Measurements from ENCODE around the gene PPIA.

The PPIA gene

GRCh38 chr7:44796504-44797328 lies at the start of gene PPIA:
Gene PPIA (plus strand): TSS chr7:44796681. CDS start chr7:44796725, 44 bp downstream.
- peak; percentile 97 for DNase-seq (ENCODE audit: low read depth in 2 of 2)

- DNase-seq (ENCODE audit: low read depth in 2 of 2): peak; percentile 90 to 91
Observed at GRCh38 chr7:44748045-44748947, 48.2 kb upstream of the PPIA start, which contains the start of gene ZMIZ2. Gene ZMIZ2 (plus strand): TSS chr7:44748847. CDS start chr7:44756250, 7,403 bp downstream.

GRCh38 chr7:44748948-44749731 lies 47.3 kb upstream of the PPIA start:
- DNase-seq (ENCODE audit: low read depth in 2 of 2): no peak

GRCh38 chr7:44749992-44750391 lies 46.5 kb upstream of the PPIA start:
- no peak for DNase-seq (ENCODE audit: low read depth in 2 of 2)

- no peak for DNase-seq (ENCODE audit: low read depth in 2 of 2)
Observed at GRCh38 chr7:44750424-44750823, 46.1 kb upstream of the PPIA start.

GRCh38 chr7:44750921-44751571 lies 45.4 kb upstream of the PPIA start:
- DNase-seq (ENCODE audit: low read depth in 2 of 2): no peak

- no peak for DNase-seq (ENCODE audit: low read depth in 2 of 2)
Observed at GRCh38 chr7:44752822-44753221, 43.7 kb upstream of the PPIA start.

- no peak for DNase-seq (ENCODE audit: low read depth in 2 of 2)
Observed at GRCh38 chr7:44754802-44755697, 41.4 kb upstream of the PPIA start.

- DNase-seq (ENCODE audit: low read depth in 2 of 2): no peak
Observed at GRCh38 chr7:44755698-44756627, 40.5 kb upstream of the PPIA start.

GRCh38 chr7:44756904-44757303 lies 39.6 kb upstream of the PPIA start:
- DNase-seq (ENCODE audit: low read depth in 2 of 2): no peak

GRCh38 chr7:44757311-44757710 lies 39.2 kb upstream of the PPIA start:
- no peak for DNase-seq (ENCODE audit: low read depth in 2 of 2)

- DNase-seq (ENCODE audit: low read depth in 2 of 2): no peak
Observed at GRCh38 chr7:44757739-44758138, 38.7 kb upstream of the PPIA start.

- DNase-seq (ENCODE audit: low read depth in 2 of 2): no peak
Observed at GRCh38 chr7:44759246-44759645, 37.2 kb upstream of the PPIA start.

- no peak for DNase-seq (ENCODE audit: low read depth in 2 of 2)
Observed at GRCh38 chr7:44760034-44760580, 36.4 kb upstream of the PPIA start.

- DNase-seq (ENCODE audit: low read depth in 2 of 2): no peak
Observed at GRCh38 chr7:44761207-44762161, 35.0 kb upstream of the PPIA start.

GRCh38 chr7:44762300-44762699 lies 34.2 kb upstream of the PPIA start:
- no peak for DNase-seq (ENCODE audit: low read depth in 2 of 2)

- no peak for DNase-seq (ENCODE audit: low read depth in 2 of 2)
Observed at GRCh38 chr7:44762726-44763522, 33.6 kb upstream of the PPIA start.
